A673 (cell line): Measurements from ENCODE around the gene PPP1R13B.

Experiments used
- CTCF ChIP-seq: fragments of 300-800, 200-600 bp; sonication (generic); conservative IDR thresholded peaks from 2 replicates; pipeline ENCODE4 v1.5.1; 2017; ENCODE audit warnings: low read depth, mild to moderate bottlenecking, antibody characterized with exemption, low read length, moderate library complexity, mixed read lengths
- EZH2 ChIP-seq: fragments of 200-600 bp; sonication (generic); IDR thresholded peaks from 2 replicates; pipeline ENCODE4 v1.6.1; 2017; ENCODE audit warnings: borderline replicate concordance, low read depth, mild to moderate bottlenecking, mixed read lengths, antibody characterized with exemption, low read length; ENCODE audit not compliant: poor library complexity, severe bottlenecking

- no peak for TF ChIP-seq EZH2
- TF ChIP-seq CTCF, result no peak
Measured at GRCh38 chr14:103773521-103773920, 73.9 kb downstream of the PPP1R13B start.
